Hematopoietic multipotent progenitor cell treated with erythropoietin and hydrocortisone succinate and interleukin-3 and kit ligand, for 15 days (in vitro differentiated cells): ENCODE measurements around the gene UBASH3B.

Experiments
- DNase-seq: peaks from one replicate; pipeline ENCODE4 v3.0.0-alpha.2; 2015; ENCODE audit warnings: low spot score

The UBASH3B gene

GRCh38 chr11:122785031-122785541, 129.6 kb downstream of the UBASH3B start:
- no peak for DNase-seq

- no peak for DNase-seq
Observed at GRCh38 chr11:122786896-122787295, 131.4 kb downstream of the UBASH3B start.

- DNase-seq = no peak
Observed at GRCh38 chr11:122788781-122789535, 133.4 kb downstream of the UBASH3B start.

- no peak for DNase-seq
Observed at GRCh38 chr11:122789907-122790306, 134.4 kb downstream of the UBASH3B start.

GRCh38 chr11:122791411-122791810, 135.9 kb downstream of the UBASH3B start:
- DNase-seq = no peak

- no peak for DNase-seq
Observed at GRCh38 chr11:122791836-122792235, 136.3 kb downstream of the UBASH3B start.

- DNase-seq = no peak
Observed at GRCh38 chr11:122793515-122793914, 138.0 kb downstream of the UBASH3B start.

GRCh38 chr11:122795307-122795706, 139.8 kb downstream of the UBASH3B start:
- no peak for DNase-seq

GRCh38 chr11:122796128-122796717, 140.7 kb downstream of the UBASH3B start:
- DNase-seq = peak; percentile 39

GRCh38 chr11:122797651-122798050, 142.1 kb downstream of the UBASH3B start:
- DNase-seq = no peak

- DNase-seq = no peak
Observed at GRCh38 chr11:122799406-122800105, 144.0 kb downstream of the UBASH3B start.

- DNase-seq = no peak
Observed at GRCh38 chr11:122802876-122803275, 147.4 kb downstream of the UBASH3B start.

- no peak for DNase-seq
Observed at GRCh38 chr11:122803306-122803705, 147.8 kb downstream of the UBASH3B start.

GRCh38 chr11:122803716-122804115, 148.2 kb downstream of the UBASH3B start:
- no peak for DNase-seq

- DNase-seq = no peak
Observed at GRCh38 chr11:122804161-122804560, 148.6 kb downstream of the UBASH3B start.

- DNase-seq = no peak
Observed at GRCh38 chr11:122804796-122805195, 149.3 kb downstream of the UBASH3B start.

- no peak for DNase-seq
Observed at GRCh38 chr11:122807731-122808477, 152.4 kb downstream of the UBASH3B start.

GRCh38 chr11:122808478-122808869, 153.0 kb downstream of the UBASH3B start:
- DNase-seq = no peak

- DNase-seq = no peak
Observed at GRCh38 chr11:122809866-122810265, 154.3 kb downstream of the UBASH3B start.

GRCh38 chr11:122811721-122812120, 156.2 kb downstream of the UBASH3B start:
- DNase-seq = no peak

GRCh38 chr11:122812638-122813037, 157.1 kb downstream of the UBASH3B start:
- DNase-seq = no peak
